IMR-90 (cell line): ENCODE data around the gene CCDC51. TPM values are rescaled to one million over a fixed set of nuclear protein-coding genes. Genes with fewer than 3 reads are reported as not detected.

Experiments
- ATAC-seq: fragments of 200-7000 bp; cut with Tn5 transposase; 2 replicates; pipeline ENCODE4 v1.9.1; 2020; ENCODE audit warnings: low read depth, mild to moderate bottlenecking, moderate library complexity
- BruUV-seq: library from RNA; stranded (reverse); fragments of 400-500 nt; replicated peaks from 2 replicates; lab custom pipeline; 2021; lab: Mats Ljungman, UMichigan
- CTCF ChIA-PET: fragments of 300-600 bp; formaldehyde crosslinking; extraction: SDS; loops from one replicate; lab custom pipeline; 2021; ENCODE audit warnings: antibody characterized with exemption; lab: Yijun Ruan, JAX
- POLR2A ChIA-PET: fragments of 300-600 bp; sonication (Branson Sonifier 250); formaldehyde crosslinking; loops from one replicate; lab custom pipeline; 2022; ENCODE audit warnings: antibody characterized with exemption; ENCODE audit not compliant: unreplicated experiment; lab: Charles Lee
- DNase-seq: peaks from one replicate; pipeline ENCODE4 v3.0.0; 2013
- H2AFZ ChIP-seq: replicated peaks from 2 replicates; pipeline ENCODE3; 2013; ENCODE audit warnings: low read length, mild to moderate bottlenecking; ENCODE audit not compliant: poor library complexity
- H2AK5ac ChIP-seq: 2 replicates; pipeline ENCODE4 v1.6.1; 2013; ENCODE audit warnings: low read depth, low read length, inconsistent platforms
- H2AK9ac ChIP-seq: replicated peaks from 2 replicates; pipeline ENCODE3; 2013; ENCODE audit warnings: mild to moderate bottlenecking, low read depth, low read length, moderate library complexity; ENCODE audit not compliant: poor library complexity
- H2BK120ac ChIP-seq: 2 replicates; pipeline ENCODE4 v1.6.1; 2013; ENCODE audit warnings: low read depth, low read length, inconsistent platforms
- H2BK15ac ChIP-seq: 3 replicates; pipeline ENCODE4 v1.6.1; 2013; ENCODE audit warnings: low read depth, low read length, inconsistent platforms
- H2BK20ac ChIP-seq: 2 replicates; pipeline ENCODE4 v1.6.1; 2013; ENCODE audit warnings: low read depth, mild to moderate bottlenecking, inconsistent platforms, low read length, moderate library complexity
- H2BK5ac ChIP-seq: 2 replicates; pipeline ENCODE4 v1.6.1; 2013; ENCODE audit warnings: mild to moderate bottlenecking, low read depth, low read length, inconsistent platforms; ENCODE audit not compliant: poor library complexity, severe bottlenecking
- H3K14ac ChIP-seq: replicated peaks from 2 replicates; pipeline ENCODE4 v1.6.1; 2013; ENCODE audit warnings: low read depth, low read length, inconsistent platforms
- H3K18ac ChIP-seq: 2 replicates; pipeline ENCODE4 v1.6.1; 2013; ENCODE audit warnings: low read depth, low read length, control low read depth
- H3K23ac ChIP-seq: 2 replicates; pipeline ENCODE4 v1.6.1; 2013; ENCODE audit warnings: low read depth, low read length, inconsistent platforms
- H3K27ac ChIP-seq: 2 replicates; pipeline ENCODE4 v1.5.1; 2013; ENCODE audit warnings: mild to moderate bottlenecking, control low read depth, low read length; ENCODE audit not compliant: insufficient read depth
- H3K27me3 ChIP-seq: 2 replicates; pipeline ENCODE4 v1.6.1; 2013; ENCODE audit warnings: low read length; ENCODE audit not compliant: control insufficient read depth, insufficient read depth
- H3K36me3 ChIP-seq: 2 replicates; pipeline ENCODE4 v1.6.1; 2013; ENCODE audit warnings: low read length, mixed read lengths; ENCODE audit not compliant: control insufficient read depth, insufficient read depth
- H3K4ac ChIP-seq: 2 replicates; pipeline ENCODE4 v1.6.1; 2013; ENCODE audit warnings: low read depth, low read length, inconsistent platforms
- H3K4me1 ChIP-seq: 2 replicates; pipeline ENCODE4 v1.6.1; 2013; ENCODE audit warnings: low read length, mixed read lengths; ENCODE audit not compliant: control insufficient read depth, insufficient read depth
- H3K4me2 ChIP-seq: 2 replicates; pipeline ENCODE4 v1.6.1; 2013; ENCODE audit warnings: low read depth, mild to moderate bottlenecking, control low read depth, low read length, moderate library complexity
- H3K4me3 ChIP-seq: 2 replicates; pipeline ENCODE4 v1.5.1; 2013; ENCODE audit warnings: low read depth, mild to moderate bottlenecking, control low read depth, low read length, moderate library complexity; ENCODE audit not compliant: insufficient read depth
- H3K56ac ChIP-seq: 2 replicates; pipeline ENCODE4 v1.6.1; 2013; ENCODE audit warnings: low read length, inconsistent platforms; ENCODE audit not compliant: insufficient read depth; ENCODE audit errors: extremely low read depth
- H3K79me1 ChIP-seq, 2 experiments: 2 replicates each; pipeline ENCODE4 v1.6.1; 2013; ENCODE audit warnings: low read length in 2 of 2, inconsistent platforms in 1 of 2, low read depth in 1 of 2
- H3K9ac ChIP-seq: 2 replicates; pipeline ENCODE4 v1.6.1; 2013; ENCODE audit warnings: low read depth, low read length, control low read depth
- H3K9me1 ChIP-seq: 2 replicates; pipeline ENCODE4 v1.6.1; 2013; ENCODE audit warnings: low read length, inconsistent platforms; ENCODE audit not compliant: insufficient read depth
- H3K9me3 ChIP-seq: 2 replicates; pipeline ENCODE4 v1.6.1; 2013; ENCODE audit warnings: low read length; ENCODE audit not compliant: control insufficient read depth, insufficient read depth
- H4K20me1 ChIP-seq: 2 replicates; pipeline ENCODE4 v1.6.1; 2013; ENCODE audit warnings: low read length, inconsistent platforms; ENCODE audit not compliant: insufficient read depth
- H4K5ac ChIP-seq: 2 replicates; pipeline ENCODE4 v1.6.1; 2013; ENCODE audit warnings: mild to moderate bottlenecking, low read depth, low read length, control low read depth
- H4K8ac ChIP-seq, 2 experiments: 2 replicates each; pipeline ENCODE4 v1.6.1; 2013; ENCODE audit warnings: low read depth in 2 of 2, low read length in 2 of 2, control low read depth in 1 of 2, inconsistent platforms in 1 of 2
- H4K91ac ChIP-seq: 2 replicates; pipeline ENCODE4 v1.6.1; 2013; ENCODE audit warnings: low read depth, low read length, inconsistent platforms; ENCODE audit not compliant: insufficient read depth
- BHLHE40 ChIP-seq: fragments of 150-350 bp; IDR thresholded peaks from 2 replicates; pipeline ENCODE4 v1.6.1; 2016; ENCODE audit warnings: mild to moderate bottlenecking, low read depth, low read length
- CEBPB ChIP-seq: IDR thresholded peaks from 2 replicates; pipeline ENCODE4 v1.6.1; 2012; ENCODE audit warnings: low read depth, low read length, improper control_type of control experiment
- CHD1 ChIP-seq: IDR thresholded peaks from 2 replicates; pipeline ENCODE4 v1.6.1; 2012; ENCODE audit warnings: low read depth, low read length, improper control_type of control experiment
- FOS ChIP-seq: fragments of 150-350 bp; IDR thresholded peaks from 2 replicates; pipeline ENCODE4 v1.6.1; 2016; ENCODE audit warnings: low read depth, low read length
- MAFK ChIP-seq: IDR thresholded peaks from 2 replicates; pipeline ENCODE4 v1.6.1; 2012; ENCODE audit warnings: low read depth, low read length, improper control_type of control experiment
- MAZ ChIP-seq: IDR thresholded peaks from 2 replicates; pipeline ENCODE4 v1.6.1; 2012; ENCODE audit warnings: low read depth, mild to moderate bottlenecking, low read length, improper control_type of control experiment, moderate library complexity, borderline replicate concordance
- MXI1 ChIP-seq: IDR thresholded peaks from 2 replicates; pipeline ENCODE4 v1.6.1; 2012; ENCODE audit warnings: low read depth, mild to moderate bottlenecking, low read length, moderate library complexity, borderline replicate concordance
- NFE2L2 ChIP-seq: fragments of 150-350 bp; IDR thresholded peaks from 2 replicates; pipeline ENCODE4 v1.6.1; 2016; ENCODE audit warnings: low read depth, mild to moderate bottlenecking, low read length
- POLR2A ChIP-seq: IDR thresholded peaks from 2 replicates; pipeline ENCODE4 v1.6.1; 2012; ENCODE audit warnings: mild to moderate bottlenecking, low read depth, low read length
- RAD21 ChIP-seq: IDR thresholded peaks from 2 replicates; pipeline ENCODE4 v1.6.1; 2012; ENCODE audit warnings: low read length, improper control_type of control experiment
- RCOR1 ChIP-seq: IDR thresholded peaks from 2 replicates; pipeline ENCODE4 v1.6.1; 2012; ENCODE audit warnings: mild to moderate bottlenecking, low read length, improper control_type of control experiment; ENCODE audit not compliant: insufficient replicate concordance
- RFX5 ChIP-seq: IDR thresholded peaks from 2 replicates; pipeline ENCODE4 v1.8.0; 2012; ENCODE audit warnings: low read depth, mild to moderate bottlenecking, low read length, moderate library complexity
- SMC3 ChIP-seq: fragments of 150-350 bp; IDR thresholded peaks from 2 replicates; pipeline ENCODE4 v1.6.1; 2016; ENCODE audit warnings: low read depth, mild to moderate bottlenecking, antibody characterized with exemption, low read length, moderate library complexity
- USF2 ChIP-seq: fragments of 150-350 bp; IDR thresholded peaks from 2 replicates; pipeline ENCODE4 v1.6.1; 2017; ENCODE audit warnings: mild to moderate bottlenecking, antibody characterized with exemption, low read length, low read depth
- WGBS, 2 experiments: methylation state at CpG; one replicate each; pipeline versions ENCODE4 v1.1.5 to v1.1.7; 2013; ENCODE audit warnings: missing lambda C conversion rate in 2 of 2; ENCODE audit not compliant: insufficient read length in 1 of 2; ENCODE audit errors: extremely low coverage in 2 of 2; 5-methylcytosine and 5-hydroxymethylcytosine counted together
- dilution Hi-C: fragments of 300-500 bp; cut with HindIII; formaldehyde crosslinking; loops from one replicate; pipeline ENCODE4 v1.14.3; 2018; ENCODE audit warnings: low sequenced_read_pairs; ENCODE audit not compliant: unreplicated experiment
- in situ Hi-C: fragments of 300-500 bp; cut with MboI; formaldehyde crosslinking; loops from 3 replicates; pipeline ENCODE4 v1.14.3; 2019; ENCODE audit warnings: low sequenced_read_pairs, inconsistent platforms, mixed read lengths
- intact Hi-C: fragments of 100-400 bp; cut with micrococcal nuclease; formaldehyde crosslinking; loops from 2 replicates; pipeline ENCODE4 v1.10.0; 2022
- polyA plus RNA-seq, 3 experiments: library from polyadenylated mRNA; depleted of rRNA; stranded (reverse); fragments of >200 nt; gene quantifications; 2 replicates each; pipeline ENCODE4 v1.2.3, GENCODE V29; 2012; ENCODE audit warnings: low replicate concordance in 1 of 3
- total RNA-seq: library from RNA; depleted of rRNA; stranded (reverse); fragments of >200 nt; gene quantifications from 2 replicates; pipeline ENCODE4 v1.2.3, GENCODE V29; 2012
- TF ChIP-seq, protein P1 (sequence below): conservative IDR thresholded peaks from 2 replicates; pipeline ENCODE4 v1.5.1; 2012; ENCODE audit warnings: mild to moderate bottlenecking, low read depth, low read length, improper control_type of control experiment
- TF ChIP-seq, protein P2 (sequence below): fragments of 150-350 bp; IDR thresholded peaks from 2 replicates; pipeline ENCODE4 v1.6.1; 2016; ENCODE audit warnings: low read depth, mild to moderate bottlenecking, low read length, moderate library complexity, borderline replicate concordance

Gene CCDC51
- total and polyA plus RNA-seq, 2 of the 4 experiments (the other 2 are of a cell fraction): 11.0 to 16.1 TPM

DNA sequence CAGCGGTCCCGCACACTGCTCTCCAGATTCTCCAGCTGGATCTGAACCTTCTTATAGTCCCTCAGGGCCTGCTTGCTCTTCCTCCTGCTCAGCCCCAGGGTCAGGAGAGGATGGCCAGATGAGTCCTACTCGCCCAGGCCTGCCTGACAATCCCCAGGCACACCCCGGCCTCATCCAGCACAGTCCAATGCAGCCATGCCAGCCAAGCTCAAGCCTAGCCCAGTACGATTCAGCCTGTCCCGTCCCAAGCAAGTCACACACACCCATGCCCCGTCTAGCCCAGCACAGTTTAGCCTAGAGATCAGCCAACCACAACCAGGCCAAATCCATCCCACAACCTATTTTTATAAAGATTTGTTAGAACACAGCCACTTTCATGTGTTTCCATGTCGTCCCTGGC, 26.8 kb downstream of the CCDC51 start:
- H3K27ac ChIP-seq: no peak overlapping the region
- no peaks in the 10 kb centered on the region for H3K79me1 ChIP-seq
- ATAC-seq: no peak
- H3K18ac ChIP-seq: no peak overlapping the region
- no peak overlapping the region for H3K4me2 ChIP-seq
- 98% methylated on average over 5 of the region's 8 CpGs; no CpG with 5 or more reads in 1 of the 2 experiments for WGBS, 2 experiments
- no peak overlapping the region for H3K9ac ChIP-seq
- no peak overlapping the region for H2BK120ac ChIP-seq
- H3K4me3 ChIP-seq: no peak overlapping the region
- no peak overlapping the region for H3K14ac ChIP-seq
- no peak overlapping the region for H3K4ac ChIP-seq
- no peaks in the 10 kb centered on the region for H3K9me1 ChIP-seq
- DNase-seq: no peak
- no peaks in the 10 kb centered on the region; the same call in 1 of the 2 replicates for H4K20me1 ChIP-seq
- no peaks in the 10 kb centered on the region for H3K27me3 ChIP-seq
- intact Hi-C loops: no loop called here
- H2AK9ac ChIP-seq: peak overlapping the region; percentile 9
- H2BK20ac ChIP-seq: no peak overlapping the region
- H2BK5ac ChIP-seq: no peak overlapping the region
- H3K9me3 ChIP-seq: no peaks in the 10 kb centered on the region
- H3K56ac ChIP-seq: no peak overlapping the region
- H2AK5ac ChIP-seq: no peak overlapping the region
- dilution Hi-C loops: no loop called here
- no peak overlapping the region for H2BK15ac ChIP-seq
- no peaks in the 10 kb centered on the region for H3K4me1 ChIP-seq
- BruUV-seq: no TSS peak
- no peak overlapping the region for H4K5ac ChIP-seq
- CTCF ChIA-PET: no interaction called here
- no peak overlapping the region for H4K8ac ChIP-seq
- in situ Hi-C loops: no loop called here
- no peak overlapping the region for H3K23ac ChIP-seq
- POLR2A ChIA-PET: no interaction called here
- no peak overlapping the region for H2AFZ ChIP-seq
- H3K36me3 ChIP-seq: peaks cover 79% of the 10 kb centered on the region
- TF ChIP-seq SMC3 (no peak), MXI1 (no peak), RFX5 (no peak), RCOR1 (no peak), MAFK (no peak), FOS (no peak), RAD21 (no peak), BHLHE40 (no peak), CHD1 (no peak), USF2 (no peak), POLR2A (no peak), NFE2L2 (no peak), CEBPB (no peak), MAZ (no peak)
- TF ChIP-seq, protein P1, sequence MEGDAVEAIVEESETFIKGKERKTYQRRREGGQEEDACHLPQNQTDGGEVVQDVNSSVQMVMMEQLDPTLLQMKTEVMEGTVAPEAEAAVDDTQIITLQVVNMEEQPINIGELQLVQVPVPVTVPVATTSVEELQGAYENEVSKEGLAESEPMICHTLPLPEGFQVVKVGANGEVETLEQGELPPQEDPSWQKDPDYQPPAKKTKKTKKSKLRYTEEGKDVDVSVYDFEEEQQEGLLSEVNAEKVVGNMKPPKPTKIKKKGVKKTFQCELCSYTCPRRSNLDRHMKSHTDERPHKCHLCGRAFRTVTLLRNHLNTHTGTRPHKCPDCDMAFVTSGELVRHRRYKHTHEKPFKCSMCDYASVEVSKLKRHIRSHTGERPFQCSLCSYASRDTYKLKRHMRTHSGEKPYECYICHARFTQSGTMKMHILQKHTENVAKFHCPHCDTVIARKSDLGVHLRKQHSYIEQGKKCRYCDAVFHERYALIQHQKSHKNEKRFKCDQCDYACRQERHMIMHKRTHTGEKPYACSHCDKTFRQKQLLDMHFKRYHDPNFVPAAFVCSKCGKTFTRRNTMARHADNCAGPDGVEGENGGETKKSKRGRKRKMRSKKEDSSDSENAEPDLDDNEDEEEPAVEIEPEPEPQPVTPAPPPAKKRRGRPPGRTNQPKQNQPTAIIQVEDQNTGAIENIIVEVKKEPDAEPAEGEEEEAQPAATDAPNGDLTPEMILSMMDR: no peak
- TF ChIP-seq, protein P2, sequence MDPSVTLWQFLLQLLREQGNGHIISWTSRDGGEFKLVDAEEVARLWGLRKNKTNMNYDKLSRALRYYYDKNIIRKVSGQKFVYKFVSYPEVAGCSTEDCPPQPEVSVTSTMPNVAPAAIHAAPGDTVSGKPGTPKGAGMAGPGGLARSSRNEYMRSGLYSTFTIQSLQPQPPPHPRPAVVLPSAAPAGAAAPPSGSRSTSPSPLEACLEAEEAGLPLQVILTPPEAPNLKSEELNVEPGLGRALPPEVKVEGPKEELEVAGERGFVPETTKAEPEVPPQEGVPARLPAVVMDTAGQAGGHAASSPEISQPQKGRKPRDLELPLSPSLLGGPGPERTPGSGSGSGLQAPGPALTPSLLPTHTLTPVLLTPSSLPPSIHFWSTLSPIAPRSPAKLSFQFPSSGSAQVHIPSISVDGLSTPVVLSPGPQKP: no peak
- no peak overlapping the region for H4K91ac ChIP-seq
